GM19397 (cell line): ENCODE results near the gene TRAPPC12.
"Not testable (repeated sequence)": the region's sequence is repeated elsewhere in the genome, so short reads cannot be mapped to it uniquely, and the experiment has no call there.

Experiments used
- ATAC-seq: cut with Tn5 transposase; IDR thresholded peaks from one replicate; pipeline ENCODE4 v1.9.1; 2021; ENCODE audit warnings: mild to moderate bottlenecking, moderate library complexity; ENCODE audit not compliant: unreplicated experiment

The TRAPPC12 gene

DNA sequence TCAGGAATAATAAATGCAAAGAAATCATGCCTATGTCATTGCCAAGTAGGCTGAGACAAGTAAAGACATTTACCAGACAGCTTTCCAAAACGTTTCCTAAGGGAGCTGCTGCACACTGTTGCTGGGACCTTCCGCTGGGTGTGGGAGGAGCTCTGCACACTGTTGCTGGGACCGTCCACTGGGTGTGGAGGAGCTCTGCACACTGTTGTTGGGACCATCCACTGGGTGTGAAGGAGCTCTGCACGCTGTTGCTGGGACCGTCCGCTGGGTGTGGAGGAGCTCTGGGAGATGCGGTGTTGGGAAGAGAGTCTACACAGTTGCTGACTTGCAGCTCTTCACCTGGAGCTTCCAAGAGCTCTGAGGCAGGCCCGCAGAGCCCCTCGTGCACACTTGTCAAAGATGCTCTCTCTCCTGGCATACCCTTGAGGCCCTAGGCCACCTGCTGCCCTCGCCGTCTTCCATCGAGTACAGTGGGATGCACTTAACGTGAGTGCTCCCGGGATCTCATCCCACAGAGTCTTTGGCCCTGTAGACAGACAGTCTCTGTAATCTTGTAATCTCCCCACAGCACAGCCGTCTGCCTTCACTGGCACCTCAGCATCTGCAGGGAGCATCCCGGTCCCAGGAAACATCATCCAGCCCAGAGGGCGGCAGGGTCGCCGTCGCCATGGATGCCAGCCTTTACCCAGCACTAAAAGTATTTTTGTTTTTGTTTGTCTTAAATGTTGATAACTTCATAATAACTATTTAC is 51.4 kb downstream of the TRAPPC12 start:
- no peak for ATAC-seq

DNA sequence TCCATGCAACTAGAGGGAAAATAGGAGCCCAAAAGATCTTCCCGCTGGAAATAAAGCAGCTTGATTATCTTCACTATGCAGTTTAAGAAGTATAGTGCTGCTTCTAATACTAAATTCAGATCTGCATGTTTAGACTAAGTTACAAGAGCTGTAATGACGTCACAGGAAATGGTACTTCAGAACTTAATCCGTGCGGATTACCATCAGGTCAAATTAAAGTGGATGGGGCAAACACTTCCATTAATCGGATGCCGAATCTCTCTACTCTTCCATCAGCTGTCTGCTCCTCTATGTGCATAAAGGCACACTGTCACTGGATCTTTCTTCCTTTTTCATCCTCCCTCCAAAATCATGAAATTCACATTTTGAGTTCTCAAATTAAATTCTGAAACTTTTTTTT is 52.6 kb downstream of the TRAPPC12 start:
- ATAC-seq = no peak

DNA sequence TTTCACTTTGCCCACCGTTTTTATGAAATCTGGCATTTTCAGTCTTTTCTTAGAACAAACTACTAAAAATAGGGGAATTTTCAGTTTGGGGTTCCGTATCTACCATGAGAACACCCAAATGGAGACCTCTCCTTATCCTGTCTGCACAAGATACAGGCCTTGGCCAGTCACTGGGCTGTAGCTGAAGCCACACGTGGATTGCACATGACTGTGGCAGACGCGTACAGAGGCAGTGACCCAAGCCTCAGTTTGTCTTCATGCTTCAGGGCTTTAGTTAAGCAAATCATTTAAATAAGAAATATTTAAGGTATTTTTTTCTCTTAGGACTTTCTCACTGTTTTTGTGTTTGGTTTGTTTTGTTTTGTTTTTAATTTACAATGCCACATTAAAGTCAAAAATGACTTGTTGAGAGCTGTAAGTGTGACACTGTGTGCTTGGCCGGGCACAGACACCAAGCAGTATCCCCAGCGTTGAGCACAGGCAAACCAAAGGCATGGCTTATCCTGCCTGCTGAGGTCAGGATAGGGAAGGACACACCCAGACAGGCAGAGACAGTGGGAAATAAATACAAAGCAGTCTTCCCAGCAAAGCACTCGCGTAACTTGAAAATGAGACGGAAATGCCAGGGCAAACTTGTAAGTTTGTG is 53.3 kb downstream of the TRAPPC12 start:
- no peak for ATAC-seq

DNA sequence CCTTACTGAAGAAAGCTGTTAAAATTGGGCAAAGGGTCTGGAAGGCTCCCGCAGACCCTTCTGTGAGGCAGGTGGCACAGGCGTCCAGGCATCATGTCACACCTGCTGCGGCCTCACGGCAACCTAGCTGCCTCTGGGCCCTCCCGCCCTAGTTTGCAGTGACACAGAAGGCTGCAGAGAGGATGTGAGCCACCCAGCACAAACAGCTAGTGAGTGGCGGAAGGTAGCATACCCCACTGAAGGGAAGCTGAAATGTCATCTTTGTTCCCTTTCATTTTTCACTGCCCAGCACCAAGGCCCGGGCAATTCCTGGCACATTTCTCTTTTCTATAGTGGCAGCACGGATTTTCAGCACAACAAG is 53.8 kb downstream of the TRAPPC12 start:
- ATAC-seq = no peak

DNA sequence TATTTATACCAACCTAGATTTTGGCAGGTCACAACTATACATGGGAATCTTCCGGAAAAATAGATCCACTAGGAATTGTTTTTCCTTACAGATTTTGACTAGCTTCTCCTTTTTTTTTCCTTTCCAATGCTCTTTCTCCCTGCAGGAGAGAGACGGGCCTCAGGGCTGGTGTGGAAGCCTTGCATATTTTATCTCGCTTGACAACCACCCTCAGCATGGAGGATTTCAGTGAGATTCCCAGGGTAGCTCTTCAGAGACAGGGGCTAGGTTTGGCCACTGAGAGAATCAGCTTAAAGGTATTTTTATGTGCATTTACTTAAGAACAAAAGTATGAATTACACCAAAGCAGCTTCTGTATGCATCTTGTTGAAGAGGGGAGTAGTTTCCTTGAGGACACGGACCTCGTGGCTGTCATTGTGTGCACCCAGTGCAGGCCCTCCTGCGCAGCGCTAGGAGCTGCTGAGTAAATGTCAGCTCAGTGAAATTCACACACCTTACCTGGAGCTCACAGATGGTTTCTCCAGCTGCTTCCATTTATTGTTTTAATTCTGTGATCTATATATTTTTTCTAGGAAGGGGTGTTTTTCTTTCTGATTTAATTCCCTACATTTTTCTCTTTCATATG is 54.4 kb downstream of the TRAPPC12 start:
- ATAC-seq = no peak

DNA sequence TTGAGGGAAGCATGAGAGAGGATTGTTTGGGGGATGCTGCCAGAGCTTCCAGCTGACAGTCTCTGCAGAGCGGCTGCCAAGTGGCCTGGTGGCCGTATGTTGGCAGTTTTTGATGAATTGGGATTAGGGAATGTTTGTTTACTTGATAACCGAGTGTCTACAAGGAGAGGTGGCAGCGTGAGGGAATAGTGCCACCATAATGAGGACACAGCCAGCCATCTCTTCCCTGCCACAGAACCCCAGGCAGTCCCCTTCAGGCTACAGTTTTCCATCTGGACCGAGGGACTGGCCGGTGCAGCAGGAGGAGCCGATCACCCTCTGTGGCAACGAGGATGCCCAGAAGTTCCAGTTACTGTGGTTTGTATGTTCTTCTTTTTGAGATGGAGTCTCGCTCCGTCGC is 55.2 kb downstream of the TRAPPC12 start:
- ATAC-seq = no peak

DNA sequence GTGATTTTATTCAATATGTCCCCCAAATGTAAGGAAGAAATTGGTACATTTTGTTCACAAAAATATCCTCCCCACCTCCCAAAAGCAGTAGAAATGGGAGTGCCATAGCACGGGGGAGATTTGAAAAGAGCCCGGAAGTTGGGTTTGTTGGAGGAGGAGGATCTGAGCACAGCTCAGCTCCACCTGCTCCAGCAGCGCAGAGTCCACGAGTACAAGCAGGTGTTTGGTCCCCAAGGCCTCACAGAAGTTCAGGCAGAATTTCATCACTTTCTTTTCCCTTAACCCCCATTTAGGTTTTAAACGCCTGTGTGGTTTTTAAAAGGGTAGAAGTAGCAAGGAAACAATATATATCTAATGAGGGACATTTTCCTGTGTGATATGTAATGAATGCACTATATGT is 56.0 kb downstream of the TRAPPC12 start:
- ATAC-seq = no peak

DNA sequence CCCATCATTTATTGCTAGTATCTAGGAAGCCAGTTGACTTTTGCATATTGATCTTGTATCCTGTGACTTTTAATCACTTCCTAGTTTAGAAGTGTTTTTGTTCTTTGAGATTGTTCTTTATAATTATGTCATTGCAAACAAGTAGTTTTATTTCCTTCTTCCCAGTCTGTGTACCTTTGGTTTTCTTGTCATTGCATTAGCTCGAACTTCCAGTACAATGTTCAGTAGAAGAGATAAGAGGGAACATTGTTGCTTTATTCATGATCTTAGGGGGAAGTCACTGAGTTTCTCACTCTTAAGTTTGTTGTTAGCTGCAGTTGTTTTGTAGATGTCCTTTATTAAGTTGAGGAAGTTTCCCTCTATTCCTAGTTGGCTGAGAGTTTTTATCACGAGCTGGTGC is 61.0 kb downstream of the TRAPPC12 start:
- ATAC-seq = no peak

DNA sequence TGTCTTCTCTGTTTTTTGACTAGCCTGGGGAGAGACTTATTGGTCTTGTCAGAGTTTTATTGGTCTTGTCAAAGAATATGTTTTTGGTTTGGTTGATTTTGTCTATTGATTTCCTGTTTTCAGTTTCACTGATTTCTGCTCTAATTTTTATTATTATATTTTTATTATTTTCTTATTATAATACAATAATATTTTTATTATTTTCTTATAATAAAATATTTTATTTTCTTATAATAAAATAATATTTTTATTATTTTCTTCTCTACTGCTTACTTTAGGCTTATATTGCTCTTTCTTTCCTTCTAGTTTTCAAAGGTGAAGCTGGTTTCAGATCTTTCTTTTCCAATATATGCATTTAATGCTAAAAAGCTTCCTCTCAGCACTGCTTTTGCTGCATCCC is 62.0 kb downstream of the TRAPPC12 start:
- ATAC-seq = no peak

DNA sequence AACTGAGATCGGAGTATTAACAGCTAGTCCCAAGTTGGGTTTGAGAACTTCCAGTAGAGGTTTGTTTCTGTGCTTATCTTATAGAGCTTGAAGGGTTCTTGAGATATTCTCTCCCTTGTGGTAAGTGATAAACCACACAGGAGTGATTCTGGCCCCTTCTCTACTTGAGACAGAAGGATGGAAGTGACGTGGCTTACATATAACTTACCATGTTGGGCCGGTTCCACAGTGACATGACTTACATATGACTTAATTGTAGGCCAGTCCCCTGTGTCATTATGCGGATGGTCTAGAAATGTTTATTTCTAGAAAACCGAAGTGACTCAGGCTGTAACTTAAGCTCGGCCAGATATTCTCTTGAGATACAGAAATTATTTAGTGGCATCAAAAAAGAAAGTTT is 62.7 kb downstream of the TRAPPC12 start:
- no peak for ATAC-seq

DNA sequence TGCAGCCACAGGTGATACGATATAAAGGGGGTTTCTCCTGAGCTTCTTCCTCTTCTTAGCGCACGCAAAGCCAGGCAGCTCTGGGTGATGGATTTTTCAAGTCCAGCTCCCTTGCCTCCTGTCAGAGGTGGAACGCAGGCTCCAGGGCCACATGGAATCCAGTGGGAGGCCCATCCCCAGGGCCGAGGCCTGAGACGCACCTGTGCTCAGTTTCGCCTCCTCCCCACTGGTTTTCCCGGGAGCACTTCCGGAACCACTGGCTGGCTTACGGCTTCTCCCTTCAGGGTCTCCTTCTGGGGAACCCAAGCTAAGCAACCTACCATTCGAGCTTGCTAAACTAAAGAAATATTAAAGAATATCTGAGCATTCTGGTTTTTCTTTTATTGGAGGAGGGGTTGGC is 63.6 kb downstream of the TRAPPC12 start:
- no peak for ATAC-seq

DNA sequence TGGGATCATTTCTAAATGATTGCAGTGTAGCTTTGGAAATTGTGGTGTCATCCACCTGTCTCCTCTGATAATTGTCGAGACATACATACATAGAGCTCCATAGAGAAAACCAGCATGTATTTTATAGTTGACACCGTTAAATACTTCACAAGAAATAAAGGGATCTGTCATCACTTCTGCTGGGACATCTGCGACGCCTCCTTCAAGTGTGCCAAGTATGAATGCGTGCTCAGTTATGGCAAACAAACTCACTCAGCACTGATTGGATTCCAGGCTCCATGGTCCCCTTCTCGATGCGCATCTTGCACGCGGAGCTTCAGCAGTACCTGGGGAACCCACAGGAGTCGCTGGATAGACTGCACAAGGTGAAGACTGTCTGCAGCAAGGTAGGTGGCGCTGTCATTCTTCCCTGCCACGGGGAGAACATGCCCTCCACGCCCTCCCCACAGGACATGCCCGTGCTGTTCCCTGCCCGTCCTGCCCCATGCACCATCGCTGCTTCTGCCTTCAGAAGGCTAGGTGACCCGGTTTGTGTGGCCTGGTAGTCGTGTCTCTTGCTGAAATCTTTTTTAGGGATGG is 64.1 kb downstream of the TRAPPC12 start:
- ATAC-seq = no peak

DNA sequence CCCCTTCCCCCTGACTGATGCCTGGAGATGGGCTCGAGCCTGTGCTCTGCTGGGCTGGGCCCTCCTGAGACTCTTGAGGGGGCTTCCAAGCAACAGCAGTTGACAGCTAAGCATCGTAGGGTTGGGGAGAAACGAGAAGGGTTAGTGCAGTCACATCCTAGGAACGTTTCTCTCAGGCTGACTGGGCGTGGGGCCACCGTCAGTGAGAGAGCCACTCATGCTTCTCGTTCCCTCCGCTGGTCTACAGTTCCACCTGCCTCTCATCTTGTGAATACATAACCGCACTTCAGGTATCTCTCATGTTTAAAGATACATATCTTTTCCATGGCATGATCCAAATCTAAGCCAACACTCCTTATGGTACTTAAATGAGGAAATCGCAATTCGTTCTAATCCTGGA is 66.4 kb downstream of the TRAPPC12 start:
- ATAC-seq = no peak

DNA sequence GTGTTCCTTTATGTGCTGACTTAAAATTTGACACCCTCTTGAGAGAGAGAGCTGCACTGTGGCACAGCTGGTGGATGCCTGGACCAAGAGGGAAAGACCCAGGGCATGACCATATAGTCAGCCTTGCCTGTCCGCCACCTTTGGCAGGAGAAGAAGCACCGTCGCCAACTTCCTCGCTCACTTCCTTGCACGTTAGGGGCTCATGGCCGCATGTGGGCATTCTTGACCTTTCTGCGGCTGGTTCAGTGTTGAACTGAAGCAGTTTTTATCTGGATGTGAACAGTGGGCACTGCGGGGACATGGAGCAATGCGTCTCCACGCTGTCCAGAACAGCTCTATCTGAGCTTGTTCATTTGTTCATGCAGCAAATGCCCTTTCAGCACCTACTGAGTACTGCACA is 66.9 kb downstream of the TRAPPC12 start:
- ATAC-seq = no peak

DNA sequence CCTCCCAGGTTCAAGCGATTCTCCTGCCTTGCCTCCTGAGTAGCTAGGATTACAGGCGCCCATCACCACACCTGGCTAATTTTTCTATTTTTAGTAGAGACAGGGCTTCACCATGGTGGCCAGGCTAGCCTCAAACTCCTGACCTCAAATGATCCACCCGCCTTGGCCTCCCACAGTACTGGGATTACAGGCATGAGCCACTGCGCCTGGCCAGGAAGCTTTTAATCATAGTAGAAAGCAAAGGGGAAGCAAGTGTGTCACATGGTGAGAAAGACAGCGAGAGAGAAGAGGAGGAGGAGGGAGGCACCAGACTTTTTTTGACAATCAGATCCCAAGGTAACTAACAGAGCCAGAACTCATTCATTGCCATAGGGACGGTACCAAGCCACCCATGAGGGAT is 67.7 kb downstream of the TRAPPC12 start:
- not testable (repeated sequence) for ATAC-seq

DNA sequence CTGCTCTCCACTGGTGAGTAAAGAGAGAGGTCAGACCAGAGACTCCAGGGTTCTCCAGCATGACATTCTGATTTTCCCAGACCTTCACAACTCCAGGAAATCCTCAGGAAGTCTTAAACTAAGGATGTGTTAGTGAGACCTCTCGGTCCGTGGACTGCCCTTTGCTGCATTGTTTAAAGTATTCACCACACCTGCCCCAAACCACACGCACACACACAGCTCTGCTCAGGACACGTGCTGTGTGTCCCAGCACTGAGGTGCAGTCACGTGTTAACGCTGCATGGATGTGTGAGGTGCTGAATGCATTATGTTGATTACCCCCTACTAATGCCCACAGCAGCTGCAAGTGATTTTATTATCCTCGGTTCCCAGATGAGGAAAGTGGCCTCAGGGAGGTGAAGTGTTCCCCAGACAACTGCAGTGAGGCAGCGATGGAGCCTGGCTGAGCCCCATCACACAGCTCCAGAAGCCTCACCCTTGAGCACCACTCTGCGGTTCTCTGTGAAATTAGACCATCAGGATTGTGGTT is 68.4 kb downstream of the TRAPPC12 start:
- no peak for ATAC-seq

DNA sequence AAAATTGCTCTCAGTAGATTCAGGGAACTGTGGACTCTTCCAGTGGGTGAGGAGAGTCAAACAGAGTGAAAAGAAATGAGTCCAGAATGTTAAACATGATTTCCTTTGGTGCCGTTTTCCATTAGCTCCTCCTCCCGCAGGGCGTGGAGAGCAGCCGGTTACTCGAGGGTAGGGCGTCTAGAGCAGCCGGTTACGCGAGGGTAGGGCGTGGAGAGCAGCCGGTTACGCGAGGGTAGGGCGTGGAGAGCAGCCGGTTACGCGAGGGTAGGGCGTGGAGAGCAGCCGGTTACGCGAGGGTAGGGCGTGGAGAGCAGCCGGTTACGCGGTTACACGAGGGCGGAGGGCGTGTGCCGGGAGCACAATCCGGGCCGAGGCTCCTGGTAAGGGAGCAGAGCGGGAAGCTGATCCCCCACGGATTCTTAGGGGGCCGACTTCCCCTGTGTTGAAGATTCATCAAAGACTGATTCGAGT is 69.0 kb downstream of the TRAPPC12 start:
- ATAC-seq = not testable (repeated sequence)

DNA sequence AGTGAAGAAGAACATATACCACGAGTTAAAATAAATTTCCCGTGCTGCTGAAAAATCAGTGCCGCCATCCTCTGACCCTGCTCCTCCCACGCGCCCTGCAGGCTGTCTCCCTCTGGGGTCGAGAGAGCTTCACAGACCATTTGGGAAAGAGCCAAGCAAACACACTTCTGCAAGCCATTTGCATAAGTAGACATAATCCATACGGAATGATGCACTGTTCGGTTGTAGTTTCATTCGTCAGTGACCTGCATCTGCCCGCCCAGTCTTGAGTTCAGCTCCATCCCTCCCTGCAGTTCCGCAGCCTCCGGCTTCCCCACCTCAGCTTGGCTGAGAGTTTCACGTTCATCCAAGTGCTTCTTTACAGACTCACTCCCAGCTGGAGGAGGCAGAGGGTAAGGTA is 69.6 kb downstream of the TRAPPC12 start:
- ATAC-seq = no peak

DNA sequence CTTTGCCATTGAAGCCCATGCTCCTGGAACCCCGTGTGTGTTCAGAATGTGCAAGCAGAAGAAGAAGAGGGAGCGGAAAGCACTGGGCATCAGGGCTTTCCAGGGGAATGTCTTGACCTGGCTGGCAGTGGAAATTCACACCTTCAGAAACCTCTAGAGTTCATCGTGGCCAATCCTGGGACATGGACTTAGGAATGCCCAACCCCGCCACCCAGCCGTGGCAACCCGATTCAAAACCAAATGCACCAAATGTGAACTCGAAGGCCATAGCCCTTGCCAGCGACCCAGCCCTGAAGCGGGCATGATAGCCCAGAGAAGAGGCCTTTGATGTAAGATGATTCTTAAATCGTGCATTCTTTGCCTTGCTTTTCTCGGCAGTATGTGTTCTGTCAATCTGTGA is 70.4 kb downstream of the TRAPPC12 start:
- ATAC-seq = no peak

DNA sequence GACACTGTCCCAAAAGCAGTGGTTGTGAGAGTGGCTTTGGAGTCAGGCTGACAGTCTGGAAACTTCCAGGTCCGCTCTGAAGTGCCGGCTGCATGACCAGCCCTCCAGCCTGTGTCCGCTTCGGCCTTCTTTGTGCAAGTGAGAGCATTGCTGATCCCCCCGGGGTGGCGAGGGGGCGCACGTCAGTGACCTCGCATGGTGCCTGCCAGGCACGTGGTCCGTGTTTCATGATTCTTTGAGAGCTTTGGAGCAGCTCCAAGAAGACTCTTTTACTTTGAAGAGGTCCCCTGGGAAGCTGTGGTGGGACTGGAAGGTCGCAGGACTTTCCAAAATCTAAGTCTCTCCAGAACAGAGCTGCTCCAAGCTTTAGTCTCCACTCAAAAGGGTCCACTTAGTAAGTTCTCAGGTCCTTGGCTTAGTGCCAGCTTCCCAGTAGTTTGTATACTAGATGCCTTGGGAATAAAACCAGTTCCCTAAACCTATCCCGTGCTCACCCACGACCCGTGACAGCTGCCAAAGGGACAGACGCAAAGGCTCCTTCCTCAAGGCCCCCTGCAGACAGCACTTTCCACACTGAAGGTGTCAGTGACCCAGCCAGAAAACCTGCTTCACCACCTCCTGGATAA is 71.0 kb downstream of the TRAPPC12 start:
- ATAC-seq = no peak

DNA sequence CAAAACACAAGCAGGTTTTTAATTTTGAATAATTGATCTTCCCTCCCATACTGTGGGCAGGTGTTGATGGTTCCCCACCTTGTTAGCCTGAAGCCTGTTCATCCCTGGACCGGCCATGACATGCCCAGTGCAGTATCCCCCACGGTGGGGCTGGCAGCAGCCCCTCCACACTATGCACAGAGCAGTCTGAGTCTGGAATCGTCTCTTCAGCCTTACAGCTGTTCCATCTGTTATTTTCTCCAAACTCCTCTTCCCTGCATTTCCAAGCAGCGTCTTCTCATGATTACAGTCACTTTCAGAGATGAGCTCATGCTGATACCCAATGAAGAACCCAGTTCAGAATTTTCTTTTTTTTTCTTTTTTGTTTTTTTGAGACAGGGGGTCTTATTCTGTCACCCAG is 71.7 kb downstream of the TRAPPC12 start:
- ATAC-seq = no peak
